Bronchial epithelial cell (primary cell): Measurements from ENCODE around the gene DLGAP4. TPM values are rescaled to one million over a fixed set of nuclear protein-coding genes. Genes with fewer than 3 reads are reported as not detected.

Experiments
- DNase-seq: peaks from one replicate; pipeline ENCODE4 v3.0.0-alpha.2; 2010; ENCODE audit warnings: low read depth
- FAIRE-seq: peaks from 2 replicates; lab custom pipeline; 2011; peaks lifted over from hg19 to GRCh38; lab: Jason Lieb, UNC
- H3K27me3 ChIP-seq: 2 replicates; pipeline ENCODE4 v1.5.1; 2011; ENCODE audit warnings: low read length; ENCODE audit not compliant: control insufficient read depth, insufficient read depth
- H3K36me3 ChIP-seq: 2 replicates; pipeline ENCODE4 v1.5.1; 2011; ENCODE audit warnings: low read length; ENCODE audit not compliant: control insufficient read depth, insufficient read depth
- H3K4me3 ChIP-seq: 2 replicates; pipeline ENCODE4 v1.5.1; 2011; ENCODE audit warnings: mild to moderate bottlenecking, low read depth, low read length, control low read depth
- total RNA-seq: library from RNA; depleted of rRNA; stranded (reverse); fragments of >200 nt; gene quantifications from 2 replicates; pipeline ENCODE4 v1.2.1, GENCODE V29; 2014
- TF ChIP-seq, protein P1 (sequence below): IDR thresholded peaks from 2 replicates; pipeline ENCODE4 v1.5.1; 2011; ENCODE audit warnings: mild to moderate bottlenecking, moderate library complexity, low read length, control low read depth, inconsistent platforms; ENCODE audit not compliant: insufficient read depth, severe bottlenecking

Gene DLGAP4
- total RNA-seq, 1 donor from 2014 or later: 5.5 TPM

- FAIRE-seq: no peak
- TF ChIP-seq, protein P1, sequence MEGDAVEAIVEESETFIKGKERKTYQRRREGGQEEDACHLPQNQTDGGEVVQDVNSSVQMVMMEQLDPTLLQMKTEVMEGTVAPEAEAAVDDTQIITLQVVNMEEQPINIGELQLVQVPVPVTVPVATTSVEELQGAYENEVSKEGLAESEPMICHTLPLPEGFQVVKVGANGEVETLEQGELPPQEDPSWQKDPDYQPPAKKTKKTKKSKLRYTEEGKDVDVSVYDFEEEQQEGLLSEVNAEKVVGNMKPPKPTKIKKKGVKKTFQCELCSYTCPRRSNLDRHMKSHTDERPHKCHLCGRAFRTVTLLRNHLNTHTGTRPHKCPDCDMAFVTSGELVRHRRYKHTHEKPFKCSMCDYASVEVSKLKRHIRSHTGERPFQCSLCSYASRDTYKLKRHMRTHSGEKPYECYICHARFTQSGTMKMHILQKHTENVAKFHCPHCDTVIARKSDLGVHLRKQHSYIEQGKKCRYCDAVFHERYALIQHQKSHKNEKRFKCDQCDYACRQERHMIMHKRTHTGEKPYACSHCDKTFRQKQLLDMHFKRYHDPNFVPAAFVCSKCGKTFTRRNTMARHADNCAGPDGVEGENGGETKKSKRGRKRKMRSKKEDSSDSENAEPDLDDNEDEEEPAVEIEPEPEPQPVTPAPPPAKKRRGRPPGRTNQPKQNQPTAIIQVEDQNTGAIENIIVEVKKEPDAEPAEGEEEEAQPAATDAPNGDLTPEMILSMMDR: no peak
- no peaks in the 10 kb centered on the region for H3K27me3 ChIP-seq
Measured at GRCh38 chr20:36479938-36480337, 173.8 kb downstream of the DLGAP4 start.

GRCh38 chr20:36480456-36481048 is 174.4 kb downstream of the DLGAP4 start:
- TF ChIP-seq, protein P1: no peak
- no peak for FAIRE-seq
- H3K27me3 ChIP-seq: no peaks in the 10 kb centered on the region

More at GRCh38 chr20:36479938-36480337, 173.8 kb downstream of the DLGAP4 start:
- Histone ChIP-seq H3K4me3 (no peak overlapping the region), H3K36me3 (peaks cover 6% of the 10 kb centered on the region)
- no peak for DNase-seq

DNA sequence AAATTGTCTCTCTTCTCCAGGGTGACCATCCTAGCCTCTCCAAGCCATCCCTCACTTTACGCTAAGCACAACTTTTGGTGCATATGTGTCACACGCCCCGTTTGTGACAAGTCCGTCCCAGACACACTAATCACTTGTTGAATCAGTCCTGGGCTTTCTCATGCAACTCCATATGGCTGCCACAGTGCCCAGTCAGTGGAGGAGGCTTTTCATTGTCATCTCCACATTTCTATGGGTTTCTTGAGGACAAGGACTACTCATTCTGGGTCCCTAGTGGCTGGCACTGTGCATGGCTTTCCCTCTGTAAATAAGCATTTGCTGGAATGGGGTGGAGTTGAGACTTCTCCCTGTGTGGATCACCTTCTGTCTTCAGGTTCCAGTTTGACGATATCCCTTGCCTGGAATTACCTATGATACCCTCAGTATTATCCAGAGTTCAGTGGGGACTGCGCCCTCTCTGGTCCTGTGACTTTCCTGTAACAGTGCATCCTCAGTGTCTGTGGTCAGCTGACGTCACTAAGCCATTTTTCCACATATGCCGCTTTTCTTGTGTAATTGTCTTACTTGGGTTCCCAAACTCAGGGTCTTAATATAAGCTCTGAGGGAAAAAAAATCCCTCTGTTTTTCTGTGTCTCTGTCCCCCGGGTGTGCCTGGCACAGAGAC is 175.4 kb downstream of the DLGAP4 start:
- DNase-seq (no peak), FAIRE-seq (peak; percentile 32)
- H3K27me3 ChIP-seq: no peaks in the 10 kb centered on the region
- H3K4me3 ChIP-seq: no peak overlapping the region
- TF ChIP-seq, protein P1: peak; percentile 7
- peaks cover 7% of the 10 kb centered on the region for H3K36me3 ChIP-seq

More at GRCh38 chr20:36480456-36481048, 174.4 kb downstream of the DLGAP4 start:
- no peak for DNase-seq
- peaks cover 6% of the 10 kb centered on the region for H3K36me3 ChIP-seq
- no peak overlapping the region for H3K4me3 ChIP-seq

DNA sequence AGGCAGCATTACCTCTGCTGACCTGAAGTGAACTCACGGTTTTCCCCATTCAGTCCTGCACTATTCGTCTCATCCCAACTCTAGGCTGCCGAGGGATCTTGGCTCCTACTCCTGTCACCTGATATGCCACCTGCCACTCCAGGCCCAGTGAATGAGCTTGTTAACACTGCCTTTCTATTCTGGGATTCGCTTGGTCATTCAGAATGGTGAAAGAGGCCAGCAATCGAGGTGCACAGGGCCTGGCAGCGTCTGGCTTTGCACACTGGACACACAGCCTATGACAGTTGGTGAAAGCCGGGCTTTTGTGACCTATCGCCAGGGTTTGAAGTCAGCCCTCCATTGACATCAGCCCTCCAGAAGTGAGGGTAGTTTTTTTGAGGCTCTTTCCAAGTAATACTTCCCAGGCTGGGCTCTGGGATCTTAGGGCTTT is 175.9 kb downstream of the DLGAP4 start:
- TF ChIP-seq, protein P1: no peak
- FAIRE-seq: no peak
- no peaks in the 10 kb centered on the region for H3K27me3 ChIP-seq
- H3K4me3 ChIP-seq: no peak overlapping the region
- H3K36me3 ChIP-seq: peaks cover 7% of the 10 kb centered on the region
- no peak for DNase-seq

DNA sequence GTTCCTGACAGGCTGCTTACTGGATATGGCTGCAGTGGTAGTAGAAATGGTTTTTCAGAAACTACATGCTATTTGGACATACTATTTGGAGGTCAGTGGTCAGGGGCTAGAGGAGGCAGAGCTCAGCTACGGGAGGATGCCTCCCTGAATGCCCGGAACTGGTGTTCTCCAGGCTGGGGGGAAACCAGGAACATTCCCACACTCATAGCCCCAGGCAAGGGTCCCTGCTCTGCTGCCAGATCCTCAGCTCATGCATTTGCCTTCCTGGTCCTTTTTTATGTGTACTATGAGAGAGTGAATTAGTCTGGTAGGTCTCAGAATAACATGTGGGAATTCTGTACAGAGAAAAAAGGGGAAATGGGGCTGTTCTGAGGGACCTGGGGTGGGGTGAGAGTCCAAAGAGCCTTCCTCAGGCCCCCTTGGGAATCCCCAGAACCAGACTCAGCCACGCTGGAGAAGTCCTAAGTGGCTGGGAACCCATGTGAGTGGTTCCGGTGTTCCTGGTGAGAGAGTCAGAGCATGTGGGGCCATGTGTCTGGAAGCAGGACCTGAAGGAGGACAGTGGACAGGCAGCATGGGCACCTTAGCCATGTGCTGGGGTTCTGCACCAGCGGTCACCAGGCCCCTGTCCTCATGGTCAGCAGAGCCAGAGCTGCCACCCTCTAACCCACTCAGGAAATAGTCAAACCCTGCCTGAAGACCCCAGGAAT is 177.2 kb downstream of the DLGAP4 start:
- H3K36me3 ChIP-seq: peaks cover 7% of the 10 kb centered on the region
- H3K4me3 ChIP-seq: no peak overlapping the region
- FAIRE-seq (no peak), DNase-seq (no peak)
- TF ChIP-seq, protein P1: no peak
- H3K27me3 ChIP-seq: no peaks in the 10 kb centered on the region
